NCI-H1436 (cell line): ENCODE measurements around the gene SCAI.
"Not testable (repeated sequence)": the region's sequence is repeated elsewhere in the genome, so short reads cannot be mapped to it uniquely, and the experiment has no call there.

ENCODE experiments used
- DNase-seq: peaks from one replicate; lab custom pipeline; 2025; lab: John Stamatoyannopoulos, UW

SCAI gene

GRCh38 chr9:125150349-125151245 is 7.3 kb upstream of the SCAI start:
- no peak for DNase-seq

DNA sequence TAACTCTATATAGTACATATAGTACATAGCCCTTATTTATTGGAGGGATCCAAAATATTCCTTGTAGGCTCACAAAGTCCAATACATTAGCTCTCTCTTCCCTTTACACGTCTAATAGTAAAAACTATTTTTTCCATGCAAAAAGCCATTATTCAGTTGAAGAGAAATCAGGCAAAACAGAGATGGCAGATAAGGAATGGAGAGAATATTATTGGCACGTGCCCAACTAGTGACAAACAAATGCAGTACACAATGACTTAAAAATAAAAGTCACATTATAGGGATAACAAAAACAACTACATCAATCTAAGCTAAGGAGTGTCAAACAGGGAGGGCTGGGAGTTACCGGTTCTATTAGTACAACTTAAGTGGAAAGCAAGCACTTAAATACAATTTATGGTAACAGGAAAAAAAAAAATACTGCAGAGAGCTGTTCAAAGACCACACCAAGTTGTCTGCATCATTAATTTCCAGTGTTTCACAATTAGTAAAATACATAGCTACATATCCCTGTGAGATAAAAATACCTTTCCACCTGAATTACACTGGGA is 4.1 kb upstream of the SCAI start:
- no peak for DNase-seq

GRCh38 chr9:125146247-125146646 is 2.9 kb upstream of the SCAI start:
- no peak for DNase-seq

GRCh38 chr9:125145425-125145824 is 2.1 kb upstream of the SCAI start:
- no peak for DNase-seq

DNA sequence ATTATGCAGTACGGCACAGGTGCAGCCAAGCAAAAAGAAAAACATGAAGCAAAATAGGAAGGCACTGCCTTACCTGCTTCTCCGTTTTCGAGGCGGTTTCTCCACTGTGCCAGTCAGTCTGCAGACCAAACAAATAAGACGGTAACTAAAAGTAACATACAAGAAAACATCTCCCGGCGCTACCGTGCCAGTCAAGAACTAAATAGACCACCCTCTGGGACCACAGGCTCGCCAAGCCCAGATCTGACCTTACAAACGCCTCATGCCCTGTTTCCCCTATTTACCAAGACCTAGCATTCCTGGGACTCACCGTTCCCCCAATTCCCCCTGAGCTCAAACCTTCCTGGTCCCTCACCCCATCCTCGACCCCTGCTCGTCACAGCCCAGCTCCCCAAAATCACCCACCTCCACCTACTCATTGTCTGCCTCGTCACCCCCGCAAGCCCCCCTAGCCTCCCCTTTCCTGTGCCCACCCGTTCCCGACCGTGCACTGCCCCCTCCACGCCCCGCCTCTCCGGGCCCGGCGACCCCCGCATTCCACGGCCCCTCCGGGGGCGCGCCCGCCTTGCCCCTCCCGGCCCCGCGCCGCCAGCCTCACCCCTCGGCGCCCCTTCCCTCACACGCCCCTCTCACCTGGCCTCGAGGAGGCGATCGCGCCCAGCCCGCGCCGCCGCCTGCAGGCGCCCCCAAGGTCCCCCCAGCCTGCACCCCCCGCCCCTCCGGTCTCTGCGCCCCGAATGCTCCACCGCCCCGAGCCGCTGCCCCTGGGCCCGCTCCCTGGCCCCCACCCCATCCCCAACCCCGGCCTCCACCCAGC is 560 bp downstream of the SCAI start:
- peak; percentile 47 for DNase-seq

GRCh38 chr9:125141751-125142150 is 1.6 kb downstream of the SCAI start:
- DNase-seq, result no peak

DNA sequence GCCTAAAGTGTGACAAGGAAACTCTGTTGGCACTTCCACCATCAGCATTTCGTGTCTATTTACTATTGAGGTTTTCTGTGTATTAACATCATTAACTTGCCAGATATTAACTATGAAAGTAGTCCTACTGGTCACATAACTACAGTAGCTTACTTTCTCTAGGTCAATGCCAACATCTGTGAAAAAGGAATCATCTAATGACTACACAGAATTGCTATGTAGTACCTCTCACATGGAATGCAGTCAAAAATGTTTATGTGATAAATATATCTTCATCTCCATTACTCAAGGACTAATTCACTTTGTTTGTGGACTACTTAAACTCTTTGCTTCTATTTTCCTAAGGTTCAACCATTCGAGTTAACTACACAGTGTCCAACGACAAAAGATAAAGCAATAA is 2.1 kb downstream of the SCAI start:
- no peak for DNase-seq

- no peak for DNase-seq
Observed at GRCh38 chr9:125140576-125140975, 2.8 kb downstream of the SCAI start.

GRCh38 chr9:125137200-125137599 is 6.1 kb downstream of the SCAI start:
- no peak for DNase-seq

GRCh38 chr9:125134976-125135375 is 8.4 kb downstream of the SCAI start:
- no peak for DNase-seq

DNA sequence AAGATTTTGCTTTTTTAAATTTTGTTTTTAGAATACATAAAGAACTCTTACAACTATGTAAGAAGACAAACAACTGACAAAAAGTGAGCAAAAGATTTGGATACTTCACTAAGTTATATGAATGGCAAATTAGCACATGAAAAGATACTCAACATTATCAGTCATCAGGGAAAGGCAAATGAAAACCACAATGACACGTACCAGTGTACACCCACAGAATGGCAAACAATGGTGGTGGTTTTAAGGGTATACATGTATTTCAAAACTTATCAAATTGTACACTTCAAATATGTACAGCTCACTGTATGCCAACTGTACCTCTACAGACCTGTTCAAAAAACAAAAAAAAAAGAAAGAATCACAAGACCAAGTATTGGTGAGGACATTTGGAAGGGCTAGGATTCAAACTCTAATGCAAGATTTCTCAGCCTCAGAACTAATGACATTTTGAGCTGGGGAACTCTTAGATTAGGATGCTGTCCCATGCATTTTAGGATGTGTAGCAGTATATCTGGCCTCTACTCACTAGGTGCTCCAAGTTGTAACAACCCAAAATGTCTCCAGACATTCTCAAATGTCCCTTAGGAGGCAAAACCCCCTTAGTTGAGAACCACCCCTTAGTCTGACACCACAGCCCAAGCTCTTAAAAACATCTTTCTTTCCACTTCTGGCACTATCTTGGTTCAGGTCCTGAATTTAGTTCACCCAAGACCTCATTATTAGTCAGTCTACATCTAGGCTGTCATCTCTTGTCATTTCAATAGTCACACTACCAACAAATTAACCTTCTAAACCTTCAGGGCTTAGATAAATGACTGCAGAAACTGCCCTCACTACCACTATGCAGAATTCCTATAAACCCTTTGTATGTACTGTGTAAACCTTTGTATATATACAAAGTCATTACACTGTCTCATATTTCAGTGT is 9.7 kb downstream of the SCAI start:
- no peak for DNase-seq

DNA sequence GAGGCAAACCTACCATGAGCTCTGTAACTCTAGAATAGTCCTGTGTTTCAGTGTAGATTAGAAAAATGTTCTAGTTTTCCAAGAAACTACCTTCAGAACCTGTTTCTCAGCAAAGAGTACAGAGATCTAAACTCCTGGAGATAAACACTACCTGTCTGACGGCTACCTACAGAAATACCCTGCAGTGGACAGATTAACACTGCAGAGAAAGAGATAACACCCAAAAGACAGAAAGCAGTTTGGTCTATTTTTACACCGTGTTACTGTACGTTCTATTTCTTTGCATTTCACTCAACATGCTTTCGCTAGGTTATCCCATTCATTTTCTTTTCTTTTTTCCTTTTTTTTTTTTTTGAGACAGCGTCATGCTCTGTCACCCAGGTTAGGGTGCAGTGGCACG is 11.6 kb downstream of the SCAI start:
- DNase-seq, result no peak

DNA sequence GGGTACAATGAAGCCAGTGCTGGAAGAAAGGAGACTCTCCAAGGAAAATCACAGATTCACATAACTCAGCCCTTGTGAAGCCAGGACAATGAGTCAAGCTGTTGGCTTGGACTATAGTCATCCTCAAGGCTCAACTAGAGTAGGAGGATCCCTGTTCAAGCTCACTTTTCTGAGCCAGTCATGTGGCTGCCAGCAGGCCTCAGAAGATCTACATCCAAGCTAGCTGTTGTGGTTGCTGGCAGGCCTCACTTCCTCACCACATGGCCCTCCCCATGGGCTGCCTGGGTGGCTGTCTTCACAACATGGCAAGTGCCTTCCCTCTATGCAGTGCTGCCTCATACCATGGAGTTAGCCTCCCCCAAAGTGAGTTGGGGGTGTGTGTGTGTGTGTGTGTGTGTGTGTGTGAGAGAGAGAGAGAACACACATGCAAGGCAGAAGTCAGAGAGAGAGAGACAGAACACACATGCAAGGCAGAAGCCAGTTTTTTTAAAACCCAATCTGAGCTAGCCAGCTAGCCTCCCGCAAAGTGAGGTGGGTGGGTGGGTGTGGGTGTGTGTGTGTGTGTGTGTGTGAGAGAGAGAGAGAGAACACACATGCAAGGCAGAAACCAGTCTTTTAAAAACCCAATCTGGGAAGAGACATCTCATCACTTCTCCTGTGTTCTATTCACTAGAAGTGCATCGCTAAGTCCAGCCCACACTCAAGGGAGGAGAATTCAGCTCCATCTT is 17.1 kb downstream of the SCAI start:
- no peak for DNase-seq

- DNase-seq, result no peak
Observed at GRCh38 chr9:125125523-125125922, 17.8 kb downstream of the SCAI start.

- no peak for DNase-seq
Observed at GRCh38 chr9:125121146-125121545, 22.2 kb downstream of the SCAI start.

GRCh38 chr9:125119643-125120286 is 23.6 kb downstream of the SCAI start:
- no peak for DNase-seq

DNA sequence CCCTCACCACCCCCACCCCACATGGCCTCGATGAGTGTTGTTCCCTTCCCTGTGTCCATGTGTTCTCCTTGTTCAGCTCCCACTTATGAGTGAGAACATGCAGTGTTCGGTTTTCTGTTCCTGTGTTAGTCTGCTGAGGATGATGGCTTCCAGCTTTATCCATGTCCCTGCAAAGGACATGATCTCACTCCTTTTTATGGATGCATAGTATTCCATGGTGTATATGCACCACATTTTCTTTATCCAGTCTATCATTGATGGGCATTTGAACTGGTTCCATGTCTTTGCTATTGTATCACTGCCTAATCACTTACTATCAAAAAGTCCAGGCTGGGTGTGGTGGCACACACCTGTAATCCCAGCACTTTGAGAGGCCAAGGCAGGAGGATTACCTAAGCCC is 24.6 kb downstream of the SCAI start:
- DNase-seq, result not testable (repeated sequence)

DNA sequence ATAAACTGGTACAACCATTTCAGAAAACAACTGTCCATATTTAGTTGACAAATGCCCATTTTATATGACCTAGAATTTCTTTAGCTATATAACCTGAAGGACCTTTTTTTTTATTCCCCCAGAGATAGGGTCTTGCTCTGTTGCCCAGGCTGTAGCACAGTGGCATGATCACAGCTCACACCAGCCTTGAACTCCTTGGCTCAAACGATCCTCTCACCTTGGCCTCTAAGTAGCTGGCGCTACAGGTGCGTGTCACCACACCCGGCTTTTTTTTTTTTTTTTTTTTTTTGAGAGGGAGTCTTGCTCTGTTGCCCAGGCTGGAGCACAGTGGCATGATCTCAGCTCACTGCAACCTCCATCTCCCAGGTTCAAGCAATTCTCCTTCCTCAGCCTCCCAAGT is 28.8 kb downstream of the SCAI start:
- DNase-seq, result not testable (repeated sequence)

DNA sequence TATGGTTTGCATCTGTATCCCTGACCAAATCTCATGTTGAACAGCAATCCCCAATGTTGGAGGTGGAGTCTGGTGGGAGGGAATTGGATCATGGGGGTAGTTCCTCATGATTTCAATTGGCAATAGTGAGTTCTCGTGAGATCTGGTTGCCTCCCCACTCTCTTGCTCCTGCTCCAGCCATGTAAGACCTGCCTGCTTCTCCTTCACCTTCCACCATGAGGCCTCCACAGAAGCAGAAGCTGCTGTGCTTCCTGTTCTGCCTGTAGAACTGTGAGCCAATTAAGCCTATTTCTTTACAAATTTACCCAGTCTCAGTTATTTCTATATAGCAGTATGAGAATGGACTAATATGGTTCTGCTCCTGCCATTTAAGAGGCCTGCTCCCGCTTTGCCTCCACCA is 32.9 kb downstream of the SCAI start:
- DNase-seq, result no peak

DNA sequence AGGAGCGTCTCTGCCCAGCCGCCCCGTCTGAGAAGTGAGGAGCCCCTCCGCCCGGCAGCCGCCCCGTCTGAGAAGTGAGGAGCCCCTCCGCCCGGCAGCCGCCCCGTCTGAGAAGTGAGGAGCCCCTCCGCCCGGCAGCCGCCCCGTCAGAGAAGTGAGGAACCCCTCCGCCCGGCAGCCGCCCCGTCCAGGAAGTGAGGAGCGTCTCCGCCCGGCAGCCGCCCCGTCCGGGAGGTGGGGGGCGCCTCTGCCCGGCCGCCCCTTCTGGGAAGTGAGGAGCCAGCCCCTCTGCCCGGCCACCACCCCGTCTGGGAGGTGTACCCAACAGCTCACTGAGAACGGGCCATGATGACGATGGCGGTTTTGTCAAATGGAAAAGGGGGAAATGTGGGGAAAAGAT is 34.8 kb downstream of the SCAI start:
- DNase-seq, result not testable (repeated sequence)
